MCF 10A (cell line): ENCODE results near the gene RNF150. TPM values are rescaled to one million over a fixed set of nuclear protein-coding genes. Genes with fewer than 3 reads are reported as not detected.

Experiments
- BruUV-seq: library from RNA; stranded (reverse); fragments of 400-500 nt; replicated peaks from 2 replicates; lab custom pipeline; 2021; lab: Mats Ljungman, UMichigan
- CTCF ChIA-PET: fragments of 300-600 bp; sonication (Branson Sonifier 250); formaldehyde crosslinking; extraction: SDS; loops from one replicate; lab custom pipeline; 2021; ENCODE audit warnings: antibody characterized with exemption, inconsistent platforms; lab: Yijun Ruan, JAX
- POLR2A ChIA-PET: fragments of 300-600, 350-650 bp; sonication (Branson Sonifier 250); formaldehyde crosslinking; extraction: SDS; loops from one replicate; lab custom pipeline; 2020; ENCODE audit warnings: antibody characterized with exemption, inconsistent platforms; lab: Yijun Ruan, JAX
- DNase-seq: peaks from one replicate; pipeline ENCODE4 v3.0.0-alpha.2; 2018; ENCODE audit not compliant: unreplicated experiment
- H3K27ac Mint-ChIP-seq: one replicate; pipeline ENCODE4 v1.8.0; 2022; ENCODE audit warnings: mild to moderate bottlenecking, low read depth, mixed read lengths; ENCODE audit not compliant: unreplicated experiment
- H3K27me3 Mint-ChIP-seq: one replicate; pipeline ENCODE4 v1.8.0; 2022; ENCODE audit warnings: mixed read lengths; ENCODE audit not compliant: insufficient read depth, unreplicated experiment
- H3K36me3 Mint-ChIP-seq: one replicate; pipeline ENCODE4 v1.8.0; 2022; ENCODE audit warnings: mild to moderate bottlenecking, moderate library complexity, mixed read lengths; ENCODE audit not compliant: insufficient read depth, unreplicated experiment
- H3K4me1 Mint-ChIP-seq: one replicate; pipeline ENCODE4 v1.8.0; 2022; ENCODE audit warnings: mixed read lengths; ENCODE audit not compliant: insufficient read depth, unreplicated experiment
- H3K4me3 Mint-ChIP-seq: one replicate; pipeline ENCODE4 v1.8.0; 2022; ENCODE audit warnings: mild to moderate bottlenecking, moderate library complexity, mixed read lengths; ENCODE audit not compliant: unreplicated experiment
- H3K9me3 Mint-ChIP-seq: one replicate; pipeline ENCODE4 v1.8.0; 2022; ENCODE audit warnings: mixed read lengths; ENCODE audit not compliant: unreplicated experiment
- intact Hi-C: fragments of 100-400 bp; cut with micrococcal nuclease; formaldehyde crosslinking; loops from 2 replicates; pipeline ENCODE4 v1.14.1; 2022
- total RNA-seq: library from RNA; stranded (reverse); gene quantifications from 2 replicates; pipeline ENCODE4 v1.2.3, GENCODE V29; 2022
- TF ChIP-seq, protein P1 (sequence below): fragments of 200-600 bp; IDR thresholded peaks from one replicate; pipeline ENCODE4 v1.8.0; 2022; ENCODE audit warnings: antibody characterized with exemption, mild to moderate bottlenecking; ENCODE audit not compliant: unreplicated experiment

Gene RNF150
- total RNA-seq, 1 experiment from 2014 or later, result 0.44 TPM

DNA sequence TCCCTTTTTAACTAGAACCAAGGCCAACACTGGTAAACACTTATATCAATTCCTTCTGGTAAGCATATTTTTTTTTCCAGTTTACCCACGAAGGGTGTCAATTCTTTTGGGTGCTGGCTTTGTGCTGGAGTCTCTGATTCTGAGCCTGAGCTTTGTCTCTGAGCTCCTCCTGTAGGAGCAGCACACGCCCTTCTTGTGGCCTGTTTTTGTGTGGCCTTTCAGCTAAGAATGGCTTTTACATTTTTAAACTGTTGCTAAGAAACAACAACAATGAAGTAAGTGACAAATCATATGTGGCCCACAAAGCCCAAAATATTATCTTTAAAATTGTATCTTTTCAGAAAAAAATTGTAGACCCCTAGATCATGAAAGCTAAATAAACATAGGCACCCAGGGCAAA is 279.1 kb downstream of the RNF150 start:
- TF ChIP-seq, protein P1, sequence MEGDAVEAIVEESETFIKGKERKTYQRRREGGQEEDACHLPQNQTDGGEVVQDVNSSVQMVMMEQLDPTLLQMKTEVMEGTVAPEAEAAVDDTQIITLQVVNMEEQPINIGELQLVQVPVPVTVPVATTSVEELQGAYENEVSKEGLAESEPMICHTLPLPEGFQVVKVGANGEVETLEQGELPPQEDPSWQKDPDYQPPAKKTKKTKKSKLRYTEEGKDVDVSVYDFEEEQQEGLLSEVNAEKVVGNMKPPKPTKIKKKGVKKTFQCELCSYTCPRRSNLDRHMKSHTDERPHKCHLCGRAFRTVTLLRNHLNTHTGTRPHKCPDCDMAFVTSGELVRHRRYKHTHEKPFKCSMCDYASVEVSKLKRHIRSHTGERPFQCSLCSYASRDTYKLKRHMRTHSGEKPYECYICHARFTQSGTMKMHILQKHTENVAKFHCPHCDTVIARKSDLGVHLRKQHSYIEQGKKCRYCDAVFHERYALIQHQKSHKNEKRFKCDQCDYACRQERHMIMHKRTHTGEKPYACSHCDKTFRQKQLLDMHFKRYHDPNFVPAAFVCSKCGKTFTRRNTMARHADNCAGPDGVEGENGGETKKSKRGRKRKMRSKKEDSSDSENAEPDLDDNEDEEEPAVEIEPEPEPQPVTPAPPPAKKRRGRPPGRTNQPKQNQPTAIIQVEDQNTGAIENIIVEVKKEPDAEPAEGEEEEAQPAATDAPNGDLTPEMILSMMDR, result no peak
- no peaks in the 10 kb centered on the region for H3K27me3 Mint-ChIP-seq
- H3K4me3 Mint-ChIP-seq, result no peak overlapping the region
- no peaks in the 10 kb centered on the region for H3K36me3 Mint-ChIP-seq
- no peaks in the 10 kb centered on the region for H3K9me3 Mint-ChIP-seq
- intact Hi-C loops, result loop anchor here (5.0 kb wide), 1 partner anchor 332 kb away; the partner anchor contains the start of gene ELMOD2
- BruUV-seq, result no TSS peak
- no peak overlapping the region for H3K27ac Mint-ChIP-seq
- ChIA-PET POLR2A (no interaction called here), CTCF (interaction anchor here (0.7 to 7.3 kb wide), 7 partner anchors 244 to 1199 kb away, joined by 3 to 53 read pairs (median 8); partner anchors contain the start of gene RNF150)
- DNase-seq, result no peak
- peaks cover 26% of the 10 kb centered on the region for H3K4me1 Mint-ChIP-seq

DNA sequence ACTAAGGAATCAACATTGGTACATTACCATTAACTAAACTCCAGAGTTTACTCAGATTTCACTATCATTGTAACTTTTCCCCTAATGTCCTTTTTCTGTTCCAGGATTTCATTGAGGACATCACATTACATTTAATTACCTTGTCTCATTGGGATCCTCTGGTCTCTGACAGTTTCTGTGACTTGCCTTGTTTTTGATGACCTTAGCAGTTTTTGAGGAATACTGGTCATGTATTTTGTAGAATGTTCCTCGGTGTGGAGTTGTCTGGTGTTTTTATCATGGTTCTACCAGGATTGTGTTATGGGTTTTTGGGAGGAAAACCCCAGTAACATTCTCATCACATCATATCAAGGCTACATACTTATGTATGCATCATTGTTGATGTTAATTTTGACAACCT is 281.5 kb downstream of the RNF150 start:
- Mint-ChIP-seq H3K27me3 (no peaks in the 10 kb centered on the region), H3K27ac (no peak overlapping the region), H3K4me3 (no peak overlapping the region), H3K4me1 (peaks cover 21% of the 10 kb centered on the region), H3K9me3 (no peaks in the 10 kb centered on the region), H3K36me3 (no peaks in the 10 kb centered on the region)
- intact Hi-C loops, result loop anchor here (1.0 to 5.0 kb wide), 8 partner anchors 96 to 522 kb away; partner anchors contain the start of genes ELMOD2 and TBC1D9
- TF ChIP-seq, protein P1, result no peak
- no TSS peak for BruUV-seq
- CTCF ChIA-PET, result interaction anchor here (0.5 to 7.3 kb wide), 26 partner anchors 8 to 734 kb away, joined by 3 to 53 read pairs (median 4); no protein-coding TSS in a partner anchor
- DNase-seq, result no peak
- POLR2A ChIA-PET, result no interaction called here

DNA sequence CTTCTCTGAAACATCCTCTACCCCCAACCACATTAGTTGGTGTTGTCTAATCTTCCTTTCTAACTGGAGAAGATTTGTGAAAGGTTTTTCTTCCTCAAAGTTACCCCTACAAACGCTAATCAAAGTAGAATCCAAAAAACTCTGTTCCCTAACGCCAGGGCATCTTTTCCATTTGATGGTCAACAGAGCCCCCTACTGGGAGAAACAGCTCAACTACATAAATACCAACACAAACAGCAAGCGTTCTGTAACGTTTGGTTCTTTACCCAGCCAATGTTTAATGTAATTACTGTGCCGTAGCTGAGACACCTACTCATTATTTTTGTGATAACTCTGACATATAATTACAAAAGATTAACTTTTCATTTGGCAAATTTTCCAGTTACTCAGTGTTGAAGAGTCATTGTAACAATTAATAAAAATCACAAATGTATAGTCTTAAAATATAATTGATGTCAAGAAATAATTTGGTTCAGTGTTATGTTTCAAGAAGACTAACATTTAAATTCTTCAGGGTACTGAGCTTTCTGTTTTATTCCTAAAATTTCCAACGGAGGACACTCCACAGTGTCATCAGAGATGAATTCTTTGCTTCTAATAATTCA is 282.1 kb downstream of the RNF150 start:
- peaks cover 15% of the 10 kb centered on the region for H3K4me1 Mint-ChIP-seq
- intact Hi-C loops, result loop anchor here (1.0 to 5.0 kb wide), 8 partner anchors 95 to 521 kb away; partner anchors contain the start of genes ELMOD2 and TBC1D9
- no peaks in the 10 kb centered on the region for H3K27me3 Mint-ChIP-seq
- ChIA-PET POLR2A (interaction anchor here (0.7 to 1.0 kb wide), 3 partner anchors 95 to 478 kb away, joined by 3 to 4 read pairs (median 4); partner anchors contain the start of genes SCOC and TBC1D9), CTCF (interaction anchor here (0.5 to 7.3 kb wide), 30 partner anchors 9 to 733 kb away, joined by 3 to 53 read pairs (median 4); partner anchors contain the start of gene RNF150)
- peak; percentile 79 for DNase-seq
- H3K4me3 Mint-ChIP-seq, result no peak overlapping the region
- H3K36me3 Mint-ChIP-seq, result no peaks in the 10 kb centered on the region
- H3K27ac Mint-ChIP-seq, result no peak overlapping the region
- no TSS peak for BruUV-seq
- H3K9me3 Mint-ChIP-seq, result no peaks in the 10 kb centered on the region
- TF ChIP-seq, protein P1, result peak; percentile 82

DNA sequence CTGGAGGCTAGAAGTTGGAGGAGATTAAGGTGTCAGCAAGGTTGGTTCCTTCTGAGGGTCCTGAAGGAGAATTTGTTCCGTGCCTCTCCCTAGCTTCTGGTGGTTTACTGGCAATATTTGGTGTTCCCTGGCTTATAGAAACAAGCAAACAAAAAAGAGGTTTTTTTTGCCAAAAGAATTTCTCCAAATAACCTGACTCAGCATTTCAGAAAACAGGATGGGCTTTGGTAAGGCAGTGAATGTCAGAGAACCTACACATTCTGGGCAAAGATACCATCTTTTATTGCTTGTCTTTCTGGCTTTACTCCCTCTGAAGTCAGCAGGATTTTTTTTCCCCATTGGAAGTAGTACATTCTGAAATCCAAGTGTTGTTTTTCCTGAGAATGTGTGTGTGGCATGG is 283.7 kb downstream of the RNF150 start:
- no peaks in the 10 kb centered on the region for H3K9me3 Mint-ChIP-seq
- intact Hi-C loops, result no loop called here
- H3K27me3 Mint-ChIP-seq, result no peaks in the 10 kb centered on the region
- ChIA-PET POLR2A (interaction anchor here (0.7 to 1.1 kb wide), 2 partner anchors 95 to 288 kb away, joined by 3 read pairs; no protein-coding TSS in a partner anchor), CTCF (interaction anchor here (0.6 to 7.3 kb wide), 24 partner anchors 11 to 836 kb away, joined by 3 to 53 read pairs (median 4); partner anchors contain the start of gene TBC1D9)
- peaks cover 6% of the 10 kb centered on the region for H3K4me1 Mint-ChIP-seq
- no peak overlapping the region for H3K4me3 Mint-ChIP-seq
- no peak overlapping the region for H3K27ac Mint-ChIP-seq
- BruUV-seq, result no TSS peak
- TF ChIP-seq, protein P1, result no peak
- DNase-seq, result no peak
- no peaks in the 10 kb centered on the region for H3K36me3 Mint-ChIP-seq
